ENCODE measurements around the gene BCL2A1.
"Not testable (repeated sequence)": the region's sequence is repeated elsewhere in the genome, so short reads cannot be mapped to it uniquely, and the experiment has no call there.

The BCL2A1 gene

DNA sequence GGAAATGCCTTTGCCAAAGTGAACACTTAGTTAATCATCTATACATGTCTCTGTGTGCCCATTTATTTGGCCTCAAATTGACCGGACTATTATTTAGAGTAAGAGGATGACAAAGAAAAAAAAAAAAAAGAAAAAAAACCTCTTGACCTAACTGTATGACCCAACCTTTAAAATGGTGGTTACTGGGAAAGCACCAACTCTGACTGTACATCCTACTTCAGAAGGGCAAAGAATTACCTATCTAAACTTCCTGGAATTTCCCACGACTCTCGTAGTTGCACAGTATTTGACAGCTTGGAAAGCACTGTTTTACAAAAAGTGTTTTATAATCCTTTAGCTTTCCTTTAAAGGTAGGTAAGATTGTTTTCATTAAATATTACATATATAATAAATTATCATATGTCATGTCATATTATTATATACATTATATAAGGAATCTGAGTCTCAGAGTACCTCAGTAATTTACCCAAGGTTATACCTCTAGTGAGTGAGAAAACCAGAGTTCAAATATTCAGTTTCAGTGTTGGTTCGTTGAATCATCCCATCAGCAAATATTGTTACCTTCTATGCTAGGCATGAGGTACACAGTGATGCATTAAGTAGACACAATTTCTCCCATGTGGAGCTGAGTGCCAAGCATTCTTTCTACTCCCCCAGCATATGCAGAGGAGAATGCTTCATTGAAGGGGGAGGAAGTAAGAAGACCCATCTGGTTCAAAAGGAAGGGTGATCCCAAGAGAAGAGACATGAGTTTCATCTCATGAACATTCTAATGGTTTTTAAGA is 5.0 kb downstream of the BCL2A1 start:
- no peak overlapping the region for H3K4me3 ChIP-seq (ENCODE audit: low read length)
- H3K27ac ChIP-seq (ENCODE audit: low read depth, low read length): no peak overlapping the region
- H3K9ac ChIP-seq (ENCODE audit: low read length): no peak overlapping the region
- H3K27me3 ChIP-seq (ENCODE audit: control insufficient read depth, insufficient read depth, low read length): no peaks in the 10 kb centered on the region
- no peaks in the 10 kb centered on the region for H3K36me3 ChIP-seq (ENCODE audit: control insufficient read depth, insufficient read depth, low read length)
- no peaks in the 10 kb centered on the region for H3K4me1 ChIP-seq (ENCODE audit: control insufficient read depth, insufficient read depth, low read length)

DNA sequence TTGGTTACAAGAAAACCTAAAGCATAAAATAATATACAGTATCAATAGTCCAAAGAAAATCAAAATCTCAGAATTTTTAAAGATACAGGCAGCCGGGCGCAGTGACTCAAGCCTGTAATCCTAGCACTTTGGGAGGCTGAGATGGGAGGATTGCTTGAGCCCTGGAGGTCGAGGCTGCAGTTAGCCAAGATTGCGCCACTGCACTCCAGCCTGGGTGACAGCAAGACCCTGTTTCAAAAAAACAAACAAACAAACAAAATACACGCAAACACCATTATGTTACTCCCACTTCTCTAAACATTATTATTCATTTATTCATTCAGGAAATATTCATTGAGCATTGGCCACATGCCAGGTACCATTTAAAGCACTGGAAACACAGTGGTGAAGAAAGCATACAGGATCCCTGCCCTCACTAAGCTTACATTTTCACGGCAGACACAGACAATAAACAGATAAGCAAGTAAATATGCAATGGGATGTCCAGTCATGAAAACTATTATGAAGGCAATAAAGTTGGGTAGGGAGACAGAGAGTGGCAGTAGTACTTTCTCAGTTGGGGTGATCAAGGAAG is 6.7 kb downstream of the BCL2A1 start:
- Histone ChIP-seq H3K36me3 (ENCODE audit: control insufficient read depth, insufficient read depth, low read length) (no peaks in the 10 kb centered on the region), H3K27ac (ENCODE audit: low read depth, low read length) (no peak overlapping the region), H3K9ac (ENCODE audit: low read length) (no peak overlapping the region), H3K4me3 (ENCODE audit: low read length) (no peak overlapping the region), H3K4me1 (ENCODE audit: control insufficient read depth, insufficient read depth, low read length) (no peaks in the 10 kb centered on the region), H3K27me3 (ENCODE audit: control insufficient read depth, insufficient read depth, low read length) (no peaks in the 10 kb centered on the region)

DNA sequence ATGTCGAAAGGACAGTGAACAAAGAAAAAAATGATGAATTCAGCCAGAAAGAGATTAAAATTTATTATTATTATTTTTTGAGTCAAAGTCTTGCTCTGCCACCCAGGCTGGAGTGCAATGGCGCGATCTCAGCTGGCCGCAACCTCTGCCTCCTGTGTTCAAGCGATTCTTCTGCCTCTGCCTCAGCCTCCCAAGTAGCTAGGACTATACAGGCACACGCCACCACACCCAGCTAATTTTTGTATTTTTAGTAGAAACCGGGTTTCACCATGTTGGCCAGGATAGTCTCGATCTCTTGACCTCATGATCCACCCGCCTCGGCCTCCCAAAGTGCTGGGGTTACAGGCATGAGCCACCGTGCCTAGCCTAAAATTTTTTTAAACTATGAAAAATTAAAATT is 8.1 kb downstream of the BCL2A1 start:
- H3K27ac ChIP-seq (ENCODE audit: low read depth, low read length); H3K4me3 ChIP-seq (ENCODE audit: low read length); H3K4me1 ChIP-seq (ENCODE audit: control insufficient read depth, insufficient read depth, low read length); H3K36me3 ChIP-seq (ENCODE audit: control insufficient read depth, insufficient read depth, low read length); H3K27me3 ChIP-seq (ENCODE audit: control insufficient read depth, insufficient read depth, low read length); H3K9ac ChIP-seq (ENCODE audit: low read length): not testable (repeated sequence)

DNA sequence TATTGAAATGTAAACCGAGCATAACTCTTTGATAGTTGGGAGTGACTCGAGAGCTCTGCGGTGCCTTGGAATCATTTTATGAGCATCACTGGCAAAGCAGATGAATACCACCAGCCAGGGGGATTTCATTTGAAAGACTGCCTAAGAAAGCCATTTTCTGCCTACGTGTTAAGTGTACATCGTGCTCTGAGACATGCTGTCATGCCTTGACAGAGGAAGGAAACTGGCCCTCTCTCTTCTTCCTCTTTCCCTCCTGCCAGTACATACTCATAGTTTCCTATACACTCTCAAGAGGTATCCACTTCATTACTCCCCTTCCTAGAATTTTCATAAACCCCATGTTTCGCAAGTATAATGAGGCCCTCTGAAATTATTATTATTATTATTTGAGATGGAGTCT is 8.8 kb downstream of the BCL2A1 start:
- H3K36me3 ChIP-seq (ENCODE audit: control insufficient read depth, insufficient read depth, low read length): no peaks in the 10 kb centered on the region
- no peaks in the 10 kb centered on the region for H3K27me3 ChIP-seq (ENCODE audit: control insufficient read depth, insufficient read depth, low read length)
- H3K4me1 ChIP-seq (ENCODE audit: control insufficient read depth, insufficient read depth, low read length): no peaks in the 10 kb centered on the region
- H3K9ac ChIP-seq (ENCODE audit: low read length): no peak overlapping the region
- H3K27ac ChIP-seq (ENCODE audit: low read depth, low read length): no peak overlapping the region
- no peak overlapping the region for H3K4me3 ChIP-seq (ENCODE audit: low read length)

DNA sequence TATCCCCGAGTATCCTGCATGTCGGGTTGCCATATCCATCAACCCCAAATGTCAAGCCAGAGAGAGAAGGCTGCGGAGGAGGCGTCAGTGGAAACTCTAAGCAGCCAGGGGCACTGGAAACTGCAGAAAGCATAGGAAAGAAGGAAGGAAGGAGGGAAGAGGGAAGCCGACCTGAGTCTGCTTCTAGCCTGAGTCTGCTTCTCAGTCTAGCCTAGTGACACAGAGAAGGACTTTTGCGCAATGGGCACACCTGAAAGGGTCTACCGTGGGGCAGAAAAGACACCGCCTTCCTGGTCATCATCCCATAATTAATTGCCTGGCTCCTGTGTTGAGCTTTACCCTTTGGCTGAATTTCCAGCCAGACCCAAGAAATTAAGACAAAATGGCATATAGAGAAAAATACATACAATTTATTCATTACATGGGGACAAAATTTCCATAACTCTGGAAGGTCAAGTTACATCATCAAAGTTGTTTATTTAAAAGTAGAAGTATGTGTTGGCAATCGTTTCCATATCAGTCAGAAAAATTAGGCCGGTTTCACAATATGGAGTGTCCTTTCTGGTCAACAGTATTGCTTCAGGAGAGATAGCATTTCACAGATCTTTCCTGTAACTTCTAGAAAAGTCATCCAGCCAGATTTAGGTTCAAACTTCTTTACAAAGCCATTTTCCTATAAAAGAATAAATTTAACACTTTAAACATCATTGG is 10.3 kb downstream of the BCL2A1 start:
- no peaks in the 10 kb centered on the region for H3K27me3 ChIP-seq (ENCODE audit: control insufficient read depth, insufficient read depth, low read length)
- no peaks in the 10 kb centered on the region for H3K36me3 ChIP-seq (ENCODE audit: control insufficient read depth, insufficient read depth, low read length)
- no peak overlapping the region for H3K27ac ChIP-seq (ENCODE audit: low read depth, low read length)
- no peak overlapping the region for H3K4me3 ChIP-seq (ENCODE audit: low read length)
- H3K9ac ChIP-seq (ENCODE audit: low read length): no peak overlapping the region
- no peaks in the 10 kb centered on the region for H3K4me1 ChIP-seq (ENCODE audit: control insufficient read depth, insufficient read depth, low read length)

DNA sequence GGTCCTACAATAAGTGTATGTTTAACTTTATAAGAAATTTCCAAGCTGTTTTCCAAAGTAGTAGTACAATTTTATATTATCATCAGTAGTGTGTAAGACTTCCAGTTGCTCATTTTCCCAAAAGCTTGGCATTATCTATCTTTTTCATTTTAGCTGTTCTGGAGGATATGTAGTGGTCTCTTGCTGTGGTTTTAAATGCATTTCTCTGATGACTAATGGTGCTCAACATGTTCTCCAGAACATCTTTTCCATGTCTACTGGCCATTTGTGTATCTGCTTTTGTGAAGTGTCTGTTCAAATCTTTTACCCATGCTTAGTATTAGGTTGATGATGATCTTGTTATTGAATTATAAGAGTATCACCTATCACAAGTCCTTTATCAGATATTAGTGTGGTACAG is 13.3 kb downstream of the BCL2A1 start:
- H3K27me3 ChIP-seq (ENCODE audit: control insufficient read depth, insufficient read depth, low read length): no peaks in the 10 kb centered on the region
- no peak overlapping the region for H3K4me3 ChIP-seq (ENCODE audit: low read length)
- no peak overlapping the region for H3K27ac ChIP-seq (ENCODE audit: low read depth, low read length)
- no peaks in the 10 kb centered on the region for H3K36me3 ChIP-seq (ENCODE audit: control insufficient read depth, insufficient read depth, low read length)
- H3K9ac ChIP-seq (ENCODE audit: low read length): no peak overlapping the region
- H3K4me1 ChIP-seq (ENCODE audit: control insufficient read depth, insufficient read depth, low read length): no peaks in the 10 kb centered on the region

DNA sequence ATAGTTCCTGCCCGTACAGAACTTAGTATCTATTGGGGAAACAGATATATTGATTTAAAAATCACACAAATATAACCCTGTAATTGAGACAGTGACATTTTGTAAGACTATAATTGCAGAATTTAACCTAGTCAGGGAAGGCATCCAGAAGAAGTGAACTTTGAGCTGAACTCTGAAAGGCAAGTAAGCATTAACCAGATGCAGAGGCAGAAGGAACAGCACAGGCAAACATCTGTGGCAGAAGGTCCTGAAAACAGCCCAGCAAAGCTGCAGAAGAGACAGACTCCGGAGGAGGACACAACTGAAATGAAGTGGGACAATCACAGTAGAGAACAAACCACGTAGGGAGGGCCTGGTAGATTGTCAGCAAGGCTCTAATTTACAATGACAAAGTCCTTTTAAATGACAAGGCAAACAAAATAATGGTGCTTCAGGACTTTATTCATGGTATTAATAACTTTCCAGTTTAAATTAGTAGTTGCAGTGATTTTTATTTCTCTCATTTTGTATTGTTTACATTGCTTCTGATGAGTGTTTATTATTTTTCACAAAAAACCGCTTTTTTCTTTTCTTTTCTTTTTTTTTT is 14.5 kb downstream of the BCL2A1 start:
- Histone ChIP-seq H3K27me3 (ENCODE audit: control insufficient read depth, insufficient read depth, low read length) (no peaks in the 10 kb centered on the region), H3K27ac (ENCODE audit: low read depth, low read length) (no peak overlapping the region), H3K9ac (ENCODE audit: low read length) (no peak overlapping the region), H3K36me3 (ENCODE audit: control insufficient read depth, insufficient read depth, low read length) (no peaks in the 10 kb centered on the region), H3K4me3 (ENCODE audit: low read length) (no peak overlapping the region), H3K4me1 (ENCODE audit: control insufficient read depth, insufficient read depth, low read length) (no peaks in the 10 kb centered on the region)

DNA sequence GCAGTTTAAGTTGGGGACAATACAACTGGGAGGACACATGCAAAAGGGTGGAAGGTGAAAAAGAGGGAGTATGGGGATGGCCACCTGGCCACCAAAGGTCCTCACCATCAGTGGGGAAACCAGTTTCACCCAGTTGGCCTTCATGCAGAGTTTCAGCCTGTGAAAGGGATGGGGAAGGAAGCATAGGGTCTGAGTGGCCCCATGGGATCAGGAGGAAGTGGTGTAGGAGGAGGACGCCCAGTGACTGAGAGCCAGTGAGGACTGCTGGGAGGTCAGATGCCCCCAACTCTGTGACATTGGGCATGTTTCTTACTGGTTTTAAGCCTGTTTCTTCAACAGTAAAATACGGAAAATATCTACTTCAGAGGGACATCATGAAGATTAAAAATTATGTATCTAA is 16.3 kb downstream of the BCL2A1 start:
- no peaks in the 10 kb centered on the region for H3K36me3 ChIP-seq (ENCODE audit: control insufficient read depth, insufficient read depth, low read length)
- H3K27ac ChIP-seq (ENCODE audit: low read depth, low read length): no peak overlapping the region

DNA sequence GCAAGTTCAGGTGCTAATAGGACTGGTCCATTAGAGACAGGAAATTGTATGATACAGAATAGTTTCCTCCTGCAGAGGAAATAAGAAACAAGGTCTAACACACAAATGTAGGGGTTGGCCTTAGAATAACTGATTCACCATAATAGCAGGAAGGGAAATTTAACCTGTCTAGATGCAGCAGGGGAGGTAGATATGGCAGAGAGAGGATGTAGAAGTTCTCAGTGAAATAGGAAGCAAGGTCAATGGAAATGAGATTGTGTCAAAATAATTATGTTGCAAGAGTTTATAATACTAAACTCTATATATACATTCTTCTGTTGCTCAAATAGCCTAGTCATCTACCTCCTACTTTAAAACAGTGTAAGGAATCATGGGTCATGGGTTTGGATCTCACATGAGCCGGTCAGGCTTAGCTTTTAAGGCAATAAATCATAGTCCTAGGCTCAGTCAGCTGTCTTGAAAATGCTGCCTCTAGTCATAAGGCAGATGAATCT is 17.0 kb downstream of the BCL2A1 start:
- no peak overlapping the region for H3K4me3 ChIP-seq (ENCODE audit: low read length)
- no peaks in the 10 kb centered on the region for H3K27me3 ChIP-seq (ENCODE audit: control insufficient read depth, insufficient read depth, low read length)
- H3K36me3 ChIP-seq (ENCODE audit: control insufficient read depth, insufficient read depth, low read length): no peaks in the 10 kb centered on the region
- H3K27ac ChIP-seq (ENCODE audit: low read depth, low read length): no peak overlapping the region
- no peaks in the 10 kb centered on the region for H3K4me1 ChIP-seq (ENCODE audit: control insufficient read depth, insufficient read depth, low read length)
- H3K9ac ChIP-seq (ENCODE audit: low read length): no peak overlapping the region

More for the DNA sequence above, 16.3 kb downstream of the BCL2A1 start:
- no peak overlapping the region for H3K4me3 ChIP-seq (ENCODE audit: low read length)
- no peak overlapping the region for H3K9ac ChIP-seq (ENCODE audit: low read length)
- no peaks in the 10 kb centered on the region for H3K4me1 ChIP-seq (ENCODE audit: control insufficient read depth, insufficient read depth, low read length)
- no peaks in the 10 kb centered on the region for H3K27me3 ChIP-seq (ENCODE audit: control insufficient read depth, insufficient read depth, low read length)

DNA sequence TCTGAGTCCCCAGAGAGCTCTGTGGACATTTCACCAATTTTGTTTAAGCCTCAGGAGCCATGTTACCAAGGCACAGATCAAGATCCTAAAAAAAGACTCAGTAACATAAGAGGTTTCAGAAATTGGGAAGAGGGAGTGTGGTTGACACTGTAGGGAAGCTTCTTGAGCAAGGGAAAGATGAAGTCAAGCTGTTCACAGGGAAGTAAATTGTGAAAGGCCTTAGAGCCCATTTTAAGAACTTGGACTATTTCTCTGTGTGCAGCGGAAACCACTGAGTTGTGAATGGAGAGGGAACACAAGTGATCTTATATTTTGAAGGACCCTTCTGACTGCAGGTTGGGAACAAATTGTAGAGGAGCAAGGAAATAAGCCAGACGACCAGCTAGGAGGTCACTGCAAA is 18.7 kb downstream of the BCL2A1 start:
- H3K27me3 ChIP-seq (ENCODE audit: control insufficient read depth, insufficient read depth, low read length): no peaks in the 10 kb centered on the region
- H3K36me3 ChIP-seq (ENCODE audit: control insufficient read depth, insufficient read depth, low read length): no peaks in the 10 kb centered on the region
- H3K4me1 ChIP-seq (ENCODE audit: control insufficient read depth, insufficient read depth, low read length): no peaks in the 10 kb centered on the region
- H3K27ac ChIP-seq (ENCODE audit: low read depth, low read length): no peak overlapping the region
- no peak overlapping the region for H3K4me3 ChIP-seq (ENCODE audit: low read length)
- H3K9ac ChIP-seq (ENCODE audit: low read length): no peak overlapping the region

DNA sequence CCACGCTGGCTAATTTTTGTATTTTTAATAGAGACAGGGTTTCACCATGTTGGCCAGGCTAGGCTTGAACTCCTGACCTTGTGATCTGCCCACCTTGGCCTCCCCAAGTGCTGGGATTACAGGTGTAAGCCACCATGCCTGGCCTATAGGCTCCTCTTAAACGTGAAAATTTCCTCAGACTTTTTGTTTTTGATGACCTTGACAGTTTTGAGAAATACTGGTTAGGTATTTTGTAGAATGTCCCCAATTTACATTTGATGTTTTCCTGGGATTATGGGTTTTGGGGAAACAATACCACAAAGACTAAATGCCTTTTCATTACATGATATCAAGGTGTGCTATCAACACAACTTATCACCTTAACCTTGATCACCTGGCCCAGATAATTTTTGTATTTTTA is 20.7 kb downstream of the BCL2A1 start:
- H3K27me3 ChIP-seq (ENCODE audit: control insufficient read depth, insufficient read depth, low read length): no peaks in the 10 kb centered on the region
- H3K4me3 ChIP-seq (ENCODE audit: low read length): no peak overlapping the region
- no peaks in the 10 kb centered on the region for H3K4me1 ChIP-seq (ENCODE audit: control insufficient read depth, insufficient read depth, low read length)
- no peaks in the 10 kb centered on the region for H3K36me3 ChIP-seq (ENCODE audit: control insufficient read depth, insufficient read depth, low read length)
- H3K9ac ChIP-seq (ENCODE audit: low read length): no peak overlapping the region
- H3K27ac ChIP-seq (ENCODE audit: low read depth, low read length): no peak overlapping the region

DNA sequence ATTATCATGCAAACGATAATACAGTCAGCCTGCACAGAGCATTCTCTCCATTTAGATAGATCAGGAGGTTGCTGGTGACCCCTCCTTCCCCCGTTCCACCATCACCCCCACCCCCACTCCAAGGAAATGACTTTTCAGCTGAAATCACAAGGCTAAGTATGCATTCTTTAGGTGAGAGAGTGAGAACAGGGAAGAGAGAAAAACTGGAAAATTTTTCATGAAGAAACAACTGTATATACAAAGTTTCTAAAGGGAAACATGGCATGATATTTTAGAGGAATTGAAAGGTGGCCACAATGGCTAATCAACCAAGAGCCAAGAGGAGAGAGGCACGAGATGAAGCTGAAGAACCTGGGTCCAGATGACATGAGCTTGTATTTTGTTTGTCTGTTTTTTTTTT is 22.2 kb downstream of the BCL2A1 start:
- Histone ChIP-seq H3K27me3 (ENCODE audit: control insufficient read depth, insufficient read depth, low read length) (no peaks in the 10 kb centered on the region), H3K4me3 (ENCODE audit: low read length) (no peak overlapping the region), H3K4me1 (ENCODE audit: control insufficient read depth, insufficient read depth, low read length) (no peaks in the 10 kb centered on the region), H3K27ac (ENCODE audit: low read depth, low read length) (no peak overlapping the region), H3K36me3 (ENCODE audit: control insufficient read depth, insufficient read depth, low read length) (no peaks in the 10 kb centered on the region), H3K9ac (ENCODE audit: low read length) (no peak overlapping the region)
